Fibroblast of the aortic adventitia (primary cell): Measurements from ENCODE around the gene EHD2. TPM values are rescaled to one million over a fixed set of nuclear protein-coding genes. Genes with fewer than 3 reads are reported as not detected.

Experiments used
- DNase-seq: peaks from one replicate; pipeline ENCODE4 v3.0.0-alpha.2; 2010; ENCODE audit warnings: low read depth
- H3K4me3 ChIP-seq: 2 replicates; pipeline ENCODE4 v1.5.1; 2011; ENCODE audit warnings: low read depth, mild to moderate bottlenecking, control low read depth, low read length, moderate library complexity
- total RNA-seq: library from RNA; depleted of rRNA; stranded (reverse); fragments of >200 nt; gene quantifications from 2 replicates; pipeline ENCODE4 v1.2.3, GENCODE V29; 2012; ENCODE audit warnings: low replicate concordance
- TF ChIP-seq, protein P1 (sequence below): IDR thresholded peaks from 2 replicates; pipeline ENCODE4 v1.5.1; 2011; ENCODE audit warnings: mild to moderate bottlenecking, low read length, control low read depth, inconsistent platforms; ENCODE audit not compliant: insufficient read depth

Gene EHD2
- total RNA-seq, 1 donor = 110 TPM

DNA sequence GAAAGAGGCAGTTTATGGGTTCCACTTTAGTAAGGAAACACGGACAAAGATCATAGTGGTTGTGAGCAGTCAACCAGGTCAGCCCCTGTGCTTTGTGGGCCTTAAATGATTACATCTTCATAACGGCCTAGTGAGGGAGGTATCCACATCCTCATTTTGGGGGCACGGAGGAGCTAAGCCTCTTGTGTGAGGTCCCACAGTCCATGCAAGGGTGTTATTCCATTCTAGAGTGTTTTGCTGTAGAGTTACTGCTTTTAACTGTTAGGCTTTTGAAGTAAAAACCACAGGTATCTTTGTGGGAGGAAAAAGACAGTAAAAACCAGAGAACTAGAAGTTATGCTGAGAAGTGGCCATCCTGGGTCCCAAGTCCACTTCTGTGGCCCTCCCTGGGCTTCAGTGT is 36.1 kb downstream of the EHD2 start:
- TF ChIP-seq, protein P1, sequence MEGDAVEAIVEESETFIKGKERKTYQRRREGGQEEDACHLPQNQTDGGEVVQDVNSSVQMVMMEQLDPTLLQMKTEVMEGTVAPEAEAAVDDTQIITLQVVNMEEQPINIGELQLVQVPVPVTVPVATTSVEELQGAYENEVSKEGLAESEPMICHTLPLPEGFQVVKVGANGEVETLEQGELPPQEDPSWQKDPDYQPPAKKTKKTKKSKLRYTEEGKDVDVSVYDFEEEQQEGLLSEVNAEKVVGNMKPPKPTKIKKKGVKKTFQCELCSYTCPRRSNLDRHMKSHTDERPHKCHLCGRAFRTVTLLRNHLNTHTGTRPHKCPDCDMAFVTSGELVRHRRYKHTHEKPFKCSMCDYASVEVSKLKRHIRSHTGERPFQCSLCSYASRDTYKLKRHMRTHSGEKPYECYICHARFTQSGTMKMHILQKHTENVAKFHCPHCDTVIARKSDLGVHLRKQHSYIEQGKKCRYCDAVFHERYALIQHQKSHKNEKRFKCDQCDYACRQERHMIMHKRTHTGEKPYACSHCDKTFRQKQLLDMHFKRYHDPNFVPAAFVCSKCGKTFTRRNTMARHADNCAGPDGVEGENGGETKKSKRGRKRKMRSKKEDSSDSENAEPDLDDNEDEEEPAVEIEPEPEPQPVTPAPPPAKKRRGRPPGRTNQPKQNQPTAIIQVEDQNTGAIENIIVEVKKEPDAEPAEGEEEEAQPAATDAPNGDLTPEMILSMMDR = no peak
- no peak for DNase-seq
- H3K4me3 ChIP-seq = no peak overlapping the region

DNA sequence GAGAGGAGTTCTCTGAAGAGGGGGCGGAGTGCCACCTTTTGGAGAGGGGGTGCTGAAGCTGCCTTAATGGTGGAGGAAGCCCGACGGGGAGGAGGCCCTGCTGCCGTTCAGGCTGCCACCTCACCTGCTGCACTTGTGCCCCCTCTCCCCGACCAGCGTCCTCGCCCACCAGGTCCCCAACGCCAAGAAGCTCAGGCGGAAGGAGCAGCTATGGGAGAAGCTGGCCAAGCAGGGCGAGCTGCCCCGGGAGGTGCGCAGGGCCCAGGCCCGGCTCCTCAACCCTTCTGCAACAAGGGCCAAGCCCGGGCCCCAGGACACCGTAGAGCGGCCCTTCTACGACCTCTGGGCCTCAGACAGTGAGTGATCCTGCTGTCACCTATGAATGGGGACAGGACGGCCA is 37.5 kb downstream of the EHD2 start:
- no peak overlapping the region for H3K4me3 ChIP-seq
- no peak for DNase-seq
- TF ChIP-seq, protein P1 = no peak

DNA sequence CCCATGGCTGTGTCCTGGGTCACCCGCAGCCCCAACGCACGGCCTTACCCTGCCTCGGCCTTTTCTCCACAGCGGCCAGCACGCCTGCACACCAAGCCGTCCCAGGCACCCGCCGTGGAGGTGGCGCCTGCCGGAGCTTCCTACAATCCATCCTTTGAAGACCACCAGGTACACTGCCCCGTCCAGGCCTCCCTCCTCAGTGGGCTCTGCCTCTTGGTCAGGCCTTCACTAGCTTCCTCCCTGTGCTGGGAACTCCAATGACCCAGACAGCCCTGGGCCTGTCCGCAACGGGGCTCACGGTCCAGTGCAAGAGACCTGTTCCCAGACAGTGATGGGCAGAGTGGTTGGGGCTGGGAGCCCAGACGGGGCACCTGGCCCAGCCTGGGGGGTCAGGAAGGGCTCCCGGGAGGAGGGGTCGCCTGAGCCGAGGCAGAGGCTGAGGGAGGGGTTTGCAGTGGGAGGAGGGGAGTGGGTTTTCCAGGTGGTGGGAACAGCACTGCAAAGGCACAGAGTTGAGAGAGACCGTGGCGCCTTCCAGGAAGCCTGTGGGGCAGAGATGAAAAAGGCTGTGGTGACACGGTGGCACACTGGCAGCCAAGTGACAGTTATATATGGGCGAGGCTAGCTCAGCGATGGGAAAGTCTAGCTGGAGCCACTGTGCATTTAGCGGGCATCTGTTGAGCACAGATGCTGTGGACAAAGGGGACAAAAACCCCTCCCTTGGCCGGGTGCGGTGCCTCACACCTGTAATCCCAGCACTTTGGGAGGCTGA is 39.4 kb downstream of the EHD2 start:
- TF ChIP-seq, protein P1 = no peak
- no peak overlapping the region for H3K4me3 ChIP-seq
- no peak for DNase-seq

DNA sequence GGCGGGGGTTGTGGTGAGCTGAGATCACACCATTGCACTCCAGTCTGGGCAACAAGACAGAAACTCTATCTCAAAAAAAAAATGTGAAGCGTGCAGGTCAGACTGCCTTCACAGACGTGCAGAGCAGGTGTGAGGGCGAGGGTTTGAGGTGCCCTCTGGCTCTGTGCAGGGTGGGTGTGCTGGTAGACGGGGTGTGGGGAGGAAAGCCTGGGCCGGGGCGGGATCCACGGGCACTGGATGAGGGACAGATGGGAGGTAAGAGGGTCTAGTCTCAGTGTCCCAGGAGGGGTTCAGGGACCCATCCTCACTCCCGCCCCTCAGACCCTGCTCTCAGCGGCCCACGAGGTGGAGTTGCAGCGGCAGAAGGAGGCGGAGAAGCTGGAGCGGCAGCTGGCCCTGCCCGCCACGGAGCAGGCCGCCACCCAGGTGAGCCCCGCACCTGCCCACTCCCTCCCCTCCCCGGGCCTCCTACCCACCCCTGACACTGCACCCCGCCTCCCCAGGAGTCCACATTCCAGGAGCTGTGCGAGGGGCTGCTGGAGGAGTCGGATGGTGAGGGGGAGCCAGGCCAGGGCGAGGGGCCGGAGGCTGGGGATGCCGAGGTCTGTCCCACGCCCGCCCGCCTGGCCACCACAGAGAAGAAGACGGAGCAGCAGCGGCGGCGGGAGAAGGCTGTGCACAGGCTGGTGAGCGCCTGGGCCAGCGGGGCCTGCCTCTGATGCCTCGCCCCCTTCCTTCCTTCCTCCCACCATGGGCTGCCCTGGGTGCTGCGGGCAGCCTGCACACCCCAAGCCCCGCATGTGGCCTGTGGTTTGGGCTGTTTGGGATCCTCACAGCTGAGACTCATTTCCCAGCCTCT is 41.2 kb downstream of the EHD2 start:
- TF ChIP-seq, protein P1 = no peak
- no peak for DNase-seq
- no peak overlapping the region for H3K4me3 ChIP-seq

DNA sequence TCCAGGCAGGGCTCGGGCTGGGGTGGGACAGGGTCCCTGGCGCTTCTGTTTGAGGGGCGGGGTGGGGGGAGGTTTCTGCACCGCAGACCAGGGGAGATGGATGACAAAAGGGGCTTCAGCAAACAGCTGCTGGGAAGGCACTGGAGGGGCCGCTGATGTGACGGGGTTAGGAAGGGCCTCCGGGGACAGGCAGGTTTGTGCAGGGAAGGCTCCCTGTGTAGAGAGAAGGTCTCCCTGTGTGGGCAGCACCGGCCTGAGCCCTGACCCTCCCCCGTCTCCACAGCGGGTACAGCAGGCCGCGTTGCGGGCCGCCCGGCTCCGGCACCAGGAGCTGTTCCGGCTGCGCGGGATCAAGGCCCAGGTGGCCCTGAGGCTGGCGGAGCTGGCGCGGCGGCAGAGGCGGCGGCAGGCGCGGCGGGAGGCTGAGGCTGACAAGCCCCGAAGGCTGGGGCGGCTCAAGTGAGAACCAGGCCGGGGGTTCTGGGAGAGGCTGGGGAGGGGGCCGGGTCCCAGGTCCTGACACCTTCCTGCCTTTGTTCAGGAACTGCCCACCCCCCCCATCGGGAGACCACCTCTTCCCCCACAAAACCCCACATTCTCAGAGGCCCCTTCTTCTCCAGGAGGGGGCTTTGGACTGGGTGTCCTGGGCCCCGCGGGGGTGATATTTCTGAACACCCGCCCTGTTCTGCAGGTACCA is 42.0 kb downstream of the EHD2 start:
- TF ChIP-seq, protein P1 = no peak
- H3K4me3 ChIP-seq = no peak overlapping the region
- DNase-seq = no peak

DNA sequence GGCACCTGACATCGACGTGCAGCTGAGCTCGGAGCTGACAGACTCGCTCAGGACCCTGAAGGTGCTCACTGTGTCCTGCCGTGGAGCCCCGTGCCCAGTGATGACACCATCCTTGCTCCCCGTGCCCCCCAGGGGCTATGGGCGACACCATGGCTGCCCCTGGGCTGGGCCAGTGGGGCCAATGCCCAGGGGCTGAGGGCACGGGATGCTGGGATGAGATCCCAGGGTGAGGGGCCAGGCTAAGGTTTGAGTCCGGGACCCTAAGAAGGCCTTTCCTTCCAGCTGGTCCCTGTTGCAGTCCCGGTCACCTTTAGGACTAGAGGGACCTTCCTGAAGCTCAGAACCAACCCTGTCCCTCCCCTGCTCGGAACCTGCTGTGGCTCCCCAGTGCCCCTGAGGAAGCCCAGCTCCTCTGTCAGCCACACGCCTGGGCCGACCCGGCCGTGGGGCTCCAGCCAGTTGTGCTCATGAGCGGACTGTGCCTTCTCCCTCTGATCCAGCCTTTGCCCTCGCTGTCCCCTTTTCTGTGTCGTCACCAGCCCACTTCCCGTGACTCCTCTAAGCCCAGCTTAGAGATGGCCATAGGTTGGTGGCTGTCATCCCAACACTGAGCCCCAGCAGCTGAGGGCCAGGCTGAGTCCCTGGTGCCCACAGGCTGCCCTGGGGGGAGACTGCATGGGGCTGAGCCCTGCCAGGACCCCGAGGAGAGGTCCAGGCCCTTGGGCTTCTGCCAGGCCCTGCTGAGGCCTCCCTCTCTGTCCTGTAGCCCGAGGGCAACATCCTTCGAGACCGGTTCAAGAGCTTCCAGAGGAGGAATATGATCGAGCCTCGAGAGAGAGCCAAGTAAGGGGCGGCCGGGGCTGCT is 42.8 kb downstream of the EHD2 start:
- TF ChIP-seq, protein P1 = no peak
- no peak for DNase-seq
- no peak overlapping the region for H3K4me3 ChIP-seq
